Hematopoietic multipotent progenitor cell (in vitro differentiated cells): ENCODE data around the gene CPT1A. TPM values are rescaled to one million over a fixed set of nuclear protein-coding genes. Genes with fewer than 3 reads are reported as not detected.
A peak's percentile ranks its signal among the peaks of the same experiment; 100 is the strongest.

Experiments used
- DNase-seq, 3 donors: peaks; one replicate each; pipeline ENCODE4 v3.0.0-alpha.2; 2011 to 2015; ENCODE audit warnings: low read depth in 2 of 3, low spot score in 2 of 3
- total RNA-seq: library from RNA; depleted of rRNA; stranded (reverse); fragments of >200 nt; gene quantifications from one replicate; pipeline ENCODE4 v1.2.3, GENCODE V29; 2012

The CPT1A gene
- total RNA-seq, 1 donor, result 151 TPM

GRCh38 chr11:68804786-68805185 lies 36.9 kb downstream of the CPT1A start:
- DNase-seq, result no peak

GRCh38 chr11:68803766-68804165 lies 38.0 kb downstream of the CPT1A start:
- DNase-seq, result no peak

- peak; percentile 13 to 54 (median 35) for DNase-seq
Measured at GRCh38 chr11:68798221-68798813, 43.4 kb downstream of the CPT1A start.

- DNase-seq, result no peak
Measured at GRCh38 chr11:68796801-68797200, 44.9 kb downstream of the CPT1A start.

- no peak for DNase-seq
Measured at GRCh38 chr11:68792400-68792966, 49.2 kb downstream of the CPT1A start.

GRCh38 chr11:68784653-68785052 lies 57.1 kb downstream of the CPT1A start:
- no peak for DNase-seq

GRCh38 chr11:68783216-68783821 lies 58.4 kb downstream of the CPT1A start:
- no peak for DNase-seq

- DNase-seq, result no peak
Measured at GRCh38 chr11:68782711-68783110, 59.0 kb downstream of the CPT1A start.

GRCh38 chr11:68780829-68781228 lies 60.9 kb downstream of the CPT1A start:
- peak in 1 of 3 donors; percentile 17 for DNase-seq

- DNase-seq, result no peak
Measured at GRCh38 chr11:68778205-68778604, 63.5 kb downstream of the CPT1A start.

GRCh38 chr11:68776442-68777235 lies 65.1 kb downstream of the CPT1A start:
- DNase-seq, result no peak

- DNase-seq, result no peak
Measured at GRCh38 chr11:68775951-68776388, 65.7 kb downstream of the CPT1A start.

- no peak for DNase-seq
Measured at GRCh38 chr11:68774194-68774585, 67.5 kb downstream of the CPT1A start.

- DNase-seq, result no peak
Measured at GRCh38 chr11:68773521-68774193, 68.1 kb downstream of the CPT1A start.

GRCh38 chr11:68772936-68773335 lies 68.8 kb downstream of the CPT1A start:
- no peak for DNase-seq

- DNase-seq, result no peak
Measured at GRCh38 chr11:68770781-68771180, 70.9 kb downstream of the CPT1A start.

GRCh38 chr11:68767672-68768071 lies 74.0 kb downstream of the CPT1A start:
- DNase-seq, result no peak

- no peak for DNase-seq
Measured at GRCh38 chr11:68766786-68767185, 74.9 kb downstream of the CPT1A start.

- DNase-seq, result no peak
Measured at GRCh38 chr11:68764746-68765145, 77.0 kb downstream of the CPT1A start.

- no peak for DNase-seq
Measured at GRCh38 chr11:68763926-68764657, 77.6 kb downstream of the CPT1A start.
